Prostate gland (tissue), 1 donor: ENCODE measurements around the gene CDK4.

ENCODE experiments used
- POLR2A ChIP-seq: fragments of 450-650 bp; IDR thresholded peaks from one replicate; pipeline ENCODE4 v1.6.1; 2016; ENCODE audit warnings: antibody characterized with exemption, mild to moderate bottlenecking
- POLR2AphosphoS5 ChIP-seq: sonication (generic); formaldehyde crosslinking; IDR thresholded peaks from one replicate; pipeline ENCODE4 v1.6.1; 2017; ENCODE audit warnings: antibody characterized with exemption

DNA sequence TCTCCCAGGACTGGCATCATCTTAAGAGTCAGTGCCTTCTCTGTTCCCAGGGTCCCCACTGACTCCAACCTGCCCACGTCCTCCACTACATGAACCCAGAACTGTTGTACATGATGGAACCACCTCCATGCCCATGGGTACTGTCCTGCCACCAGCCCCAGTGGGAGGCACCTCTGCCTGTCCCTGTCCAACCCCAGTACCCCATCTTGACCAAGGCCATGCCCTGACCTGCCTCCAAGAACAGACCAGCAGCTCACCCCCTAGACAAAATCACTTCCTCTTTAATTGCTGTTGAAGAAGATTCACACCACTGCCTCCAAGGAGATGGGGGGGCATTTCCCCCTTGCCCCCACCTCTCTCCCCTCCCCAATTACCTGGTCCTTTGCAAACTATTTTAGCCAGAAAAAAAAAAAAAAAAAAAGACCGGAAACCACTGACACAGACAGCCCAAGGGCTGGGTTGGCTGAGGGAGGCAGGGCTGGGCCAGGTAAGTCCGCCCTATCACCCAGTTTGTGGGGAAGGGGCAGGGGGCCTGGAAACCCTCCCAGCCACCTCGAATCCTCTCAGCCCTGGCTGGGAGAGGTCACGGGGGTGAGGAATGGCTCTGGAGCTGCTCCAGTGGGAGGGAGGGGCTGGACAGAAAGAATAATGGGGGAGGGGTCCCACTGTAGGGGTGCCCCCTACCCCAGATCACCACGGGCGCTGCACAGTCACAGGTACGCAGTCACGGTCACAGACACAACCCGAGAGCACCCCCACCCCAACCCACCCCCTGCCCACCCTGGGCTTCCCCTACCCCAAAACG is 27.0 kb downstream of the CDK4 start:
- TF ChIP-seq POLR2A (no peak), POLR2AphosphoS5 (no peak)
